Lung (tissue), 12 donors: ENCODE measurements around the gene EEF1E1. TPM values are rescaled to one million over a fixed set of nuclear protein-coding genes. Genes with fewer than 3 reads are reported as not detected.

Source experiments
- ATAC-seq: fragments of 200-7000 bp; cut with Tn5 transposase; one replicate; pipeline ENCODE4 v1.9.1; 2020; ENCODE audit warnings: moderate number of reproducible peaks; ENCODE audit not compliant: insufficient read depth, low FRiP score
- DNase-seq, 3 donors: peaks; one replicate each; pipeline ENCODE4 v3.0.0-alpha.2; 2013 to 2017
- H3K27ac ChIP-seq, 2 donors: one replicate each; pipeline ENCODE4 v1.5.1; 2013; ENCODE audit warnings: mild to moderate bottlenecking in 2 of 2, moderate library complexity in 2 of 2, control low read depth in 1 of 2, inconsistent platforms in 1 of 2, low read depth in 1 of 2, low read length in 1 of 2
- H3K27me3 ChIP-seq, 3 donors: one replicate each; pipeline ENCODE4 v1.5.1; 2013; ENCODE audit warnings: low read length in 2 of 3; ENCODE audit not compliant: control insufficient read depth in 3 of 3, insufficient read depth in 3 of 3
- H3K36me3 ChIP-seq, 4 donors: one replicate each; pipeline ENCODE4 v1.5.1; 2013; ENCODE audit warnings: low read length in 4 of 4, mild to moderate bottlenecking in 1 of 4, moderate library complexity in 1 of 4; ENCODE audit not compliant: control insufficient read depth in 4 of 4, insufficient read depth in 4 of 4
- H3K4me1 ChIP-seq, 5 donors: one replicate each; pipeline ENCODE4 v1.5.1; 2013; ENCODE audit warnings: low read length in 5 of 5, mild to moderate bottlenecking in 2 of 5, moderate library complexity in 1 of 5; ENCODE audit not compliant: control insufficient read depth in 5 of 5, insufficient read depth in 5 of 5
- H3K4me3 ChIP-seq: one replicate; pipeline ENCODE4 v1.5.1; 2013; ENCODE audit warnings: mild to moderate bottlenecking, control low read depth, moderate library complexity
- H3K9ac ChIP-seq, 2 donors: one replicate each; pipeline ENCODE4 v1.5.1; 2013; ENCODE audit warnings: low read length in 2 of 2, control low read depth in 1 of 2; ENCODE audit not compliant: insufficient read depth in 1 of 2
- H3K9me3 ChIP-seq, 4 donors: one replicate each; pipeline ENCODE4 v1.5.1; 2013; ENCODE audit warnings: low read length in 3 of 4, mild to moderate bottlenecking in 1 of 4, moderate library complexity in 1 of 4; ENCODE audit not compliant: control insufficient read depth in 4 of 4, insufficient read depth in 3 of 4
- CTCF ChIP-seq: IDR thresholded peaks from 2 replicates; pipeline ENCODE4 v1.5.1; 2012; ENCODE audit warnings: mild to moderate bottlenecking; ENCODE audit errors: control extremely low read depth, extremely low read depth
- WGBS, 2 donors: extraction: QIAGEN DNeasy Blood & Tissue Kit; methylation state at CpG; one replicate each; pipeline ENCODE4 v1.1.7; 2013; 5-methylcytosine and 5-hydroxymethylcytosine counted together
- polyA plus RNA-seq, 2 donors: library from polyadenylated mRNA; stranded (reverse); fragments of 200-250 nt; gene quantifications; one replicate each; pipeline ENCODE4 v1.2.1, GENCODE V29; 2013
- total RNA-seq, 2 donors: library from RNA; depleted of rRNA in 1 of 2; stranded (reverse); fragments of >200 nt in 1 of 2; gene quantifications; one replicate each; pipeline ENCODE4 v1.2.1, GENCODE V29; 2014 to 2021
- donor health status: control.
- donor health status: control.
- donor health status: Bipolar disorder and iron deficiency.
- donor health status: healthy.
- donor health status: DM: yes; HTN: yes; CAD: no.

Gene EEF1E1
- total and polyA plus RNA-seq, 4 donors, result 15.2 to 39.2 (median 28.0) TPM

- no peak overlapping the region for H3K9ac ChIP-seq
- no peaks in the 10 kb centered on the region for H3K27me3 ChIP-seq
- ATAC-seq, result no peak
- H3K27ac ChIP-seq, result no peak overlapping the region
- TF ChIP-seq CTCF, result no peak
- H3K4me1 ChIP-seq, result peaks cover 0 to 10% (median 5%) of the 10 kb centered on the region in 5 donors
- DNase-seq, result no peak
- H3K36me3 ChIP-seq, result peaks cover 0 to 6% (median 0%) of the 10 kb centered on the region in 4 donors
- H3K4me3 ChIP-seq, result no peak overlapping the region
- no peaks in the 10 kb centered on the region for H3K9me3 ChIP-seq
Observed at GRCh38 chr6:8103726-8104125, 1.4 kb upstream of the EEF1E1 start.

- Histone ChIP-seq H3K9ac (no peak overlapping the region), H3K27ac (no peak overlapping the region), H3K9me3 (no peaks in the 10 kb centered on the region), H3K4me3 (no peak overlapping the region), H3K27me3 (no peaks in the 10 kb centered on the region), H3K36me3 (peaks cover 3 to 12% (median 9%) of the 10 kb centered on the region in 4 donors), H3K4me1 (peaks cover 0 to 10% (median 5%) of the 10 kb centered on the region in 5 donors)
- no peak for TF ChIP-seq CTCF
- ATAC-seq, result no peak
- WGBS, 2 donors, result 70 to 83% methylated on average over 8 of the region's 8 CpGs
- no peak for DNase-seq
Observed at GRCh38 chr6:8100159-8100854, 2.0 kb downstream of the EEF1E1 start.

GRCh38 chr6:8090650-8091049 lies 11.7 kb downstream of the EEF1E1 start:
- Histone ChIP-seq H3K36me3 (peaks cover 19 to 34% (median 22%) of the 10 kb centered on the region in 4 donors), H3K9me3 (peaks cover 0 to 2% (median under 1%) of the 10 kb centered on the region in 4 donors), H3K4me1 (no peaks in the 10 kb centered on the region), H3K9ac (no peak overlapping the region), H3K27me3 (no peaks in the 10 kb centered on the region), H3K4me3 (no peak overlapping the region), H3K27ac (no peak overlapping the region)
- DNase-seq (no peak), ATAC-seq (no peak)
- WGBS, 2 donors, result 98 to 99% methylated on average over 3 of the region's 3 CpGs
- no peak for TF ChIP-seq CTCF
